Caco-2 (cell line): ENCODE results near the gene PDE4D. TPM values are rescaled to one million over a fixed set of nuclear protein-coding genes. Genes with fewer than 3 reads are reported as not detected.

ENCODE experiments used
- BruUV-seq: library from RNA; stranded (reverse); fragments of 400-500 nt; replicated peaks from 2 replicates; lab custom pipeline; 2021; lab: Mats Ljungman, UMichigan
- CTCF ChIA-PET: fragments of 300-600 bp; sonication (Branson Sonifier 250); formaldehyde crosslinking; loops from one replicate; lab custom pipeline; 2022; ENCODE audit warnings: antibody characterized with exemption; lab: Charles Lee
- POLR2A ChIA-PET: fragments of 300-600 bp; sonication (Branson Sonifier 250); formaldehyde crosslinking; loops from one replicate; lab custom pipeline; 2022; ENCODE audit warnings: antibody characterized with exemption; lab: Charles Lee
- DNase-seq, 2 experiments: peaks; one replicate each; pipeline versions ENCODE4 v3.0.0 to v3.0.0-alpha.2; 2020 to 2022
- H3K27me3 ChIP-seq: replicated peaks from 2 replicates; pipeline ENCODE4 v1.6.0; 2011; ENCODE audit warnings: low read length; ENCODE audit not compliant: control insufficient read depth, insufficient read depth
- H3K36me3 ChIP-seq: 2 replicates; pipeline ENCODE4 v1.5.1; 2011; ENCODE audit warnings: low read length; ENCODE audit not compliant: control insufficient read depth, insufficient read depth
- H3K4me1 ChIP-seq: fragments of 250-450 bp; sonication (Bioruptor Pico); 2 replicates; pipeline ENCODE4 v1.5.1; 2020; ENCODE audit warnings: mild to moderate bottlenecking
- H3K4me3 ChIP-seq: 2 replicates; pipeline ENCODE4 v1.5.1; 2011; ENCODE audit warnings: low read depth, mild to moderate bottlenecking, control low read depth, low read length
- H3K9me3 ChIP-seq: fragments of 250-450 bp; sonication (Bioruptor Pico); 2 replicates; pipeline ENCODE4 v1.5.1; 2020; ENCODE audit warnings: mild to moderate bottlenecking, moderate library complexity
- H3K27ac Mint-ChIP-seq: one replicate; pipeline ENCODE4 v1.8.0; 2022; ENCODE audit warnings: mixed read lengths; ENCODE audit not compliant: unreplicated experiment
- H3K27me3 Mint-ChIP-seq: one replicate; pipeline ENCODE4 v1.8.0; 2022; ENCODE audit warnings: mixed read lengths; ENCODE audit not compliant: insufficient read depth, unreplicated experiment
- H3K36me3 Mint-ChIP-seq: one replicate; pipeline ENCODE4 v1.8.0; 2022; ENCODE audit warnings: mild to moderate bottlenecking, mixed read lengths; ENCODE audit not compliant: insufficient read depth, unreplicated experiment
- H3K4me1 Mint-ChIP-seq: one replicate; pipeline ENCODE4 v1.8.0; 2022; ENCODE audit warnings: low read depth, mixed read lengths; ENCODE audit not compliant: unreplicated experiment
- H3K4me3 Mint-ChIP-seq: one replicate; pipeline ENCODE4 v1.8.0; 2022; ENCODE audit warnings: mild to moderate bottlenecking, moderate library complexity, mixed read lengths; ENCODE audit not compliant: unreplicated experiment
- H3K9me3 Mint-ChIP-seq: one replicate; pipeline ENCODE4 v1.8.0; 2022; ENCODE audit warnings: mixed read lengths; ENCODE audit not compliant: unreplicated experiment
- intact Hi-C: fragments of 100-400 bp; cut with micrococcal nuclease; formaldehyde crosslinking; loops from one replicate; pipeline ENCODE4 v1.10.0; 2022; ENCODE audit not compliant: unreplicated experiment
- total RNA-seq: library from RNA; stranded (reverse); gene quantifications from 2 replicates; pipeline ENCODE4 v1.2.3, GENCODE V29; 2022
- TF ChIP-seq, protein P1 (sequence below), 2 experiments: fragments of 200-600 bp in 1 of 2; IDR thresholded peaks; 1 replicate in 1 of 2; 2 replicates in 1 of 2; pipeline versions ENCODE4 v1.5.1 to v1.8.0; 2011 to 2022; ENCODE audit warnings: antibody characterized with exemption in 1 of 2, control low read depth in 1 of 2, inconsistent platforms in 1 of 2, low read depth in 1 of 2, low read length in 1 of 2, mild to moderate bottlenecking in 1 of 2, moderate library complexity in 1 of 2; ENCODE audit not compliant: insufficient read depth in 1 of 2, severe bottlenecking in 1 of 2, unreplicated experiment in 1 of 2

PDE4D gene
- total RNA-seq, 1 experiment from 2014 or later = 89.8 TPM

DNA sequence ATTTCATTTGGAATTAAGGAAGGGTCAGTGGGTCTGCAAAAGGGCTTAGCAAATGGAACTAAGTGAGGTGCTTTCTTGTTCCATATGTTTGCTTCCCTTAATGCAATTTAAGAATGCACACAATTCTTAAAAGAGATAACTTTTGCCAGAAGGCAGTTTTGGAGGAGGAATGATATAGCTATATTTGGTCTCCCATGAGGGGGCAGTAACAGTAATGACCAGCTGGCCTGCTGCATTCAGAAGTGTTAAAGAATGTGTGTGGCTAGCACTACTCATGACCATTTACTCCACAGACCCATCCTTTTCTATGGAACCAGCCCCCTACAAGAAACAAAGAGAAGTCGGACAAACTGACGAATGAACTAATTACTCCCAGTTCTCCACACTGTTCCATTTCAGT is 671.8 kb downstream of the PDE4D start:
- Histone ChIP-seq H3K4me1 (no peaks in the 10 kb centered on the region; the same call in 1 of the 2 replicates), H3K27me3 (no peaks in the 10 kb centered on the region), H3K36me3 (no peaks in the 10 kb centered on the region), H3K4me3 (no peak overlapping the region), H3K9me3 (peaks cover 6% of the 10 kb centered on the region; the same call in 1 of the 2 replicates)
- H3K36me3 Mint-ChIP-seq = no peaks in the 10 kb centered on the region
- DNase-seq = peak in 1 of 2 experiments; percentile 11
- TF ChIP-seq, protein P1, sequence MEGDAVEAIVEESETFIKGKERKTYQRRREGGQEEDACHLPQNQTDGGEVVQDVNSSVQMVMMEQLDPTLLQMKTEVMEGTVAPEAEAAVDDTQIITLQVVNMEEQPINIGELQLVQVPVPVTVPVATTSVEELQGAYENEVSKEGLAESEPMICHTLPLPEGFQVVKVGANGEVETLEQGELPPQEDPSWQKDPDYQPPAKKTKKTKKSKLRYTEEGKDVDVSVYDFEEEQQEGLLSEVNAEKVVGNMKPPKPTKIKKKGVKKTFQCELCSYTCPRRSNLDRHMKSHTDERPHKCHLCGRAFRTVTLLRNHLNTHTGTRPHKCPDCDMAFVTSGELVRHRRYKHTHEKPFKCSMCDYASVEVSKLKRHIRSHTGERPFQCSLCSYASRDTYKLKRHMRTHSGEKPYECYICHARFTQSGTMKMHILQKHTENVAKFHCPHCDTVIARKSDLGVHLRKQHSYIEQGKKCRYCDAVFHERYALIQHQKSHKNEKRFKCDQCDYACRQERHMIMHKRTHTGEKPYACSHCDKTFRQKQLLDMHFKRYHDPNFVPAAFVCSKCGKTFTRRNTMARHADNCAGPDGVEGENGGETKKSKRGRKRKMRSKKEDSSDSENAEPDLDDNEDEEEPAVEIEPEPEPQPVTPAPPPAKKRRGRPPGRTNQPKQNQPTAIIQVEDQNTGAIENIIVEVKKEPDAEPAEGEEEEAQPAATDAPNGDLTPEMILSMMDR (IDR thresholded peaks at IDR 0.05; ENCODE audit: insufficient read depth in 1 of 2, low read depth in 1 of 2, low read length in 1 of 2, severe bottlenecking in 1 of 2, unreplicated experiment in 1 of 2) = no peak
- H3K27me3 Mint-ChIP-seq = no peaks in the 10 kb centered on the region
- H3K4me3 Mint-ChIP-seq = no peak overlapping the region
- ChIA-PET CTCF (interaction anchor here (0.7 to 2.8 kb wide), 8 partner anchors 16 to 146 kb away, joined by 3 to 19 read pairs (median 4); no protein-coding TSS in a partner anchor), POLR2A (no interaction called here)
- H3K4me1 Mint-ChIP-seq = no peaks in the 10 kb centered on the region
- no peaks in the 10 kb centered on the region for H3K9me3 Mint-ChIP-seq
- no TSS peak for BruUV-seq
- intact Hi-C loops = no loop called here
- no peak overlapping the region for H3K27ac Mint-ChIP-seq

DNA sequence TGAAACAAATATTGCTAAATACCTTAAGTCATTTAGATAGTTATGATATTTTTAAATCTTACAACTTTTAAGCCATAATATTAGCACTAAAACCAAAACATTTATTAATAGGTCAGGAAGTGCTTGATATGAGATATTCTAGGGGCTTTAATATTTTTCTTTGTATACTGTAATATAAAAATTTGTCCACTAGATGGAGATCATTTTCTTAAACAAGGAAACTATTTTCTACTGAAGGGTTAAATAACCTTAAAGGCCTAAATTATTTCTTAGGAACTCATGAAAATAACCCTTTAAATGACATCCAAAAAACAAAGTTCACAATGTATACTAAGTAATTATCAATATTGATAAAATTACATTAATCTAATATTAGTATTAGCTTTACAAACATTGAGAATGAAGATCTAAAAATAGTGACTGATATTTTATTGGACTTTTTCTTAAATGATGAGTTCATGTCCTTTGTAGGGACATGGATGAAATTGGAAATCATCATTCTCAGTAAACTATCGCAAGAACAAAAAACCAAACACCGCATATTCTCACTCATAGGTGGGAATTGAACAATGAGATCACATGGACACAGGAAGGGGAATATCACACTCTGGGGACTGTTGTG is 675.0 kb downstream of the PDE4D start:
- Histone ChIP-seq H3K27me3 (no peaks in the 10 kb centered on the region), H3K4me3 (no peak overlapping the region), H3K9me3 (no peaks in the 10 kb centered on the region), H3K36me3 (no peaks in the 10 kb centered on the region), H3K4me1 (no peaks in the 10 kb centered on the region; the same call in 1 of the 2 replicates)
- CTCF ChIA-PET = no interaction called here
- no peaks in the 10 kb centered on the region for H3K27me3 Mint-ChIP-seq
- no peaks in the 10 kb centered on the region for H3K36me3 Mint-ChIP-seq
- TF ChIP-seq, protein P1 (IDR thresholded peaks at IDR 0.05; ENCODE audit: insufficient read depth in 1 of 2, low read depth in 1 of 2, low read length in 1 of 2, severe bottlenecking in 1 of 2, unreplicated experiment in 1 of 2) = peak; percentile 5 to 52
- H3K4me3 Mint-ChIP-seq = no peak overlapping the region
- intact Hi-C loops = loop anchor here (1.0 kb wide), 1 partner anchor 130 kb away; no protein-coding TSS in a partner anchor
- H3K27ac Mint-ChIP-seq = no peak overlapping the region
- no peak for DNase-seq
- POLR2A ChIA-PET = no interaction called here
- H3K4me1 Mint-ChIP-seq = peaks cover 10% of the 10 kb centered on the region
- H3K9me3 Mint-ChIP-seq = no peaks in the 10 kb centered on the region
- BruUV-seq = no TSS peak

DNA sequence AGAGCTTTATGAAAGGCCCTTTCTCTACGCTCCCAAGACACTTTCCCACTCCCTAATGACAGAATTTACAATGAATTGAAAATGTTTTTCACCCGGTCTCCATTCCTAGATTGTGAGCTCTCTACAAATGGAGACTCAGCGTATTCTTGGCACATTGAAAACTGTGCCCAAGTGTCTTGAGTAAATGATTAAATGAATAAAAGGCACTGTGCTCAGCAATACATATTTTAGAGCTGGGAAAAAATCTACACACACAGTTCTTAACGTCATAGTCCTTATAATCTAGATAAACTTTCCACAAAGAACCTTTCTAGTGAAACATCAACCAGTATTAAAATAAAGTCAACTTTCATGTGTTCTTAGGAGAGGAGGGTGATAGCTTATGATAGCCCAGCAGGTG is 676.7 kb downstream of the PDE4D start:
- intact Hi-C loops = loop anchor here (2.0 kb wide), 2 partner anchors 28 to 152 kb away; no protein-coding TSS in a partner anchor
- no peak overlapping the region for H3K4me3 Mint-ChIP-seq

More for the DNA sequence above, 676.7 kb downstream of the PDE4D start:
- H3K36me3 Mint-ChIP-seq = no peaks in the 10 kb centered on the region
- Histone ChIP-seq H3K4me1 (no peaks in the 10 kb centered on the region), H3K27me3 (no peaks in the 10 kb centered on the region), H3K36me3 (no peaks in the 10 kb centered on the region), H3K4me3 (no peak overlapping the region), H3K9me3 (no peaks in the 10 kb centered on the region)
- POLR2A ChIA-PET = interaction anchor here (0.5 kb wide), 1 partner anchor 131 kb away, joined by 3 read pairs; no protein-coding TSS in a partner anchor
- DNase-seq = no peak
- H3K27me3 Mint-ChIP-seq = no peaks in the 10 kb centered on the region
- CTCF ChIA-PET = interaction anchor here (0.7 to 1.2 kb wide), 2 partner anchors 161 to 164 kb away, joined by 3 to 5 read pairs; no protein-coding TSS in a partner anchor
- TF ChIP-seq, protein P1 (IDR thresholded peaks at IDR 0.05; ENCODE audit: insufficient read depth in 1 of 2, low read depth in 1 of 2, low read length in 1 of 2, severe bottlenecking in 1 of 2, unreplicated experiment in 1 of 2) = no peak
- H3K9me3 Mint-ChIP-seq = no peaks in the 10 kb centered on the region
- H3K4me1 Mint-ChIP-seq = peaks cover 18% of the 10 kb centered on the region
- H3K27ac Mint-ChIP-seq = no peak overlapping the region
- BruUV-seq = no TSS peak
